HL-60 (cell line): ENCODE results near the gene FSD1L.

Experiments used
- TF ChIP-seq, protein P1 (sequence below): IDR thresholded peaks from one replicate; pipeline ENCODE4 v1.5.1; 2011; ENCODE audit warnings: low read length, control low read depth, inconsistent platforms; ENCODE audit not compliant: insufficient read depth
- TF ChIP-seq, protein P2 (sequence below): IDR thresholded peaks from 2 replicates; pipeline ENCODE4 v1.6.1; 2012; ENCODE audit warnings: low read depth; ENCODE audit not compliant: insufficient replicate concordance

DNA sequence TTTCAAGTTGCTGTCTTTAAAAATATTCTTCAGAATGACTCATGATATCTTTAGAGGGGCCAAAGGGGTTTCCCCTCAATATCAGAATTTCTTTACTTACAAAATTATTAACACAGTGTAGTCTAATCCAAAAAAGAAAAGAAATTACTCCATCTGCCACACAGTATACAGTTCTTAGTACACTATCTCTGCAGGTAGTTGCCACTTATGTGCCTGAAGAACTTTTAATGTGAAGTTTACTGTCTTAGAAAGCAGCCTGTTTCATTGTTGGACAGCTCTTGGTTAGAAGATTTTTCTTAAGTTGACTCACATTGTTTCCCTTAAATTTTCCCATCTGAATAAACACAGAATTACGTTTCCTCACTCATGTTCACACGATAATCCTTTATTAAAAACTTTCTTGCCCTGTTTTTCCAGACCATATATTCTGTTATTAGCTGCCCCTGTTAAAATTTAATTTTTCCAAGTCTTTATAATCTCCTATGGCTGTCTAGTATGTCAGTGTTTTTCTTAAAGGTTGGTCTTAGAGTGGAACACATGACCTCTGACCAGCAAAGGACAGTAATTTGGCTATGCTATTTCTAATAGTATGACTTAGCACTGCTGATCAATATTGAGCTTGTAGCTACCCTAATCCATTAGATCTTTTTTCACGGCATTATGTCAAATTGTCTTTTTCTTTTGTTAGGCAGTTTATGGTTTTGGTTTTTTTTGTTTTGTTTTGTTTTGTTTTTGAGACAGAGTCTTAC is 88.3 kb downstream of the FSD1L start:
- TF ChIP-seq, protein P1, sequence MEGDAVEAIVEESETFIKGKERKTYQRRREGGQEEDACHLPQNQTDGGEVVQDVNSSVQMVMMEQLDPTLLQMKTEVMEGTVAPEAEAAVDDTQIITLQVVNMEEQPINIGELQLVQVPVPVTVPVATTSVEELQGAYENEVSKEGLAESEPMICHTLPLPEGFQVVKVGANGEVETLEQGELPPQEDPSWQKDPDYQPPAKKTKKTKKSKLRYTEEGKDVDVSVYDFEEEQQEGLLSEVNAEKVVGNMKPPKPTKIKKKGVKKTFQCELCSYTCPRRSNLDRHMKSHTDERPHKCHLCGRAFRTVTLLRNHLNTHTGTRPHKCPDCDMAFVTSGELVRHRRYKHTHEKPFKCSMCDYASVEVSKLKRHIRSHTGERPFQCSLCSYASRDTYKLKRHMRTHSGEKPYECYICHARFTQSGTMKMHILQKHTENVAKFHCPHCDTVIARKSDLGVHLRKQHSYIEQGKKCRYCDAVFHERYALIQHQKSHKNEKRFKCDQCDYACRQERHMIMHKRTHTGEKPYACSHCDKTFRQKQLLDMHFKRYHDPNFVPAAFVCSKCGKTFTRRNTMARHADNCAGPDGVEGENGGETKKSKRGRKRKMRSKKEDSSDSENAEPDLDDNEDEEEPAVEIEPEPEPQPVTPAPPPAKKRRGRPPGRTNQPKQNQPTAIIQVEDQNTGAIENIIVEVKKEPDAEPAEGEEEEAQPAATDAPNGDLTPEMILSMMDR = no peak
- TF ChIP-seq, protein P2, sequence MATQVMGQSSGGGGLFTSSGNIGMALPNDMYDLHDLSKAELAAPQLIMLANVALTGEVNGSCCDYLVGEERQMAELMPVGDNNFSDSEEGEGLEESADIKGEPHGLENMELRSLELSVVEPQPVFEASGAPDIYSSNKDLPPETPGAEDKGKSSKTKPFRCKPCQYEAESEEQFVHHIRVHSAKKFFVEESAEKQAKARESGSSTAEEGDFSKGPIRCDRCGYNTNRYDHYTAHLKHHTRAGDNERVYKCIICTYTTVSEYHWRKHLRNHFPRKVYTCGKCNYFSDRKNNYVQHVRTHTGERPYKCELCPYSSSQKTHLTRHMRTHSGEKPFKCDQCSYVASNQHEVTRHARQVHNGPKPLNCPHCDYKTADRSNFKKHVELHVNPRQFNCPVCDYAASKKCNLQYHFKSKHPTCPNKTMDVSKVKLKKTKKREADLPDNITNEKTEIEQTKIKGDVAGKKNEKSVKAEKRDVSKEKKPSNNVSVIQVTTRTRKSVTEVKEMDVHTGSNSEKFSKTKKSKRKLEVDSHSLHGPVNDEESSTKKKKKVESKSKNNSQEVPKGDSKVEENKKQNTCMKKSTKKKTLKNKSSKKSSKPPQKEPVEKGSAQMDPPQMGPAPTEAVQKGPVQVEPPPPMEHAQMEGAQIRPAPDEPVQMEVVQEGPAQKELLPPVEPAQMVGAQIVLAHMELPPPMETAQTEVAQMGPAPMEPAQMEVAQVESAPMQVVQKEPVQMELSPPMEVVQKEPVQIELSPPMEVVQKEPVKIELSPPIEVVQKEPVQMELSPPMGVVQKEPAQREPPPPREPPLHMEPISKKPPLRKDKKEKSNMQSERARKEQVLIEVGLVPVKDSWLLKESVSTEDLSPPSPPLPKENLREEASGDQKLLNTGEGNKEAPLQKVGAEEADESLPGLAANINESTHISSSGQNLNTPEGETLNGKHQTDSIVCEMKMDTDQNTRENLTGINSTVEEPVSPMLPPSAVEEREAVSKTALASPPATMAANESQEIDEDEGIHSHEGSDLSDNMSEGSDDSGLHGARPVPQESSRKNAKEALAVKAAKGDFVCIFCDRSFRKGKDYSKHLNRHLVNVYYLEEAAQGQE = no peak
